ENCODE results near the gene RBPJ. TPM values are rescaled to one million over a fixed set of nuclear protein-coding genes. Genes with fewer than 3 reads are reported as not detected.

Gene RBPJ
- total RNA-seq, 4 donors from 2014 or later: 67.1 to 80.2 (median 76.5) TPM

GRCh38 chr4:26402458-26402857, 81.6 kb downstream of the RBPJ start:
- Histone ChIP-seq H3K27ac (no peak overlapping the region), H3K4me1 (peaks cover 0 to 2% (median 0%) of the 10 kb centered on the region in 4 donors), H3K36me3 (peaks cover 0 to 19% (median 2%) of the 10 kb centered on the region in 3 donors), H3K9me3 (peaks cover 0 to 11% (median 0%) of the 10 kb centered on the region in 4 donors), H3K4me3 (no peak overlapping the region), H3K27me3 (no peaks in the 10 kb centered on the region)
- TF ChIP-seq, protein P1, sequence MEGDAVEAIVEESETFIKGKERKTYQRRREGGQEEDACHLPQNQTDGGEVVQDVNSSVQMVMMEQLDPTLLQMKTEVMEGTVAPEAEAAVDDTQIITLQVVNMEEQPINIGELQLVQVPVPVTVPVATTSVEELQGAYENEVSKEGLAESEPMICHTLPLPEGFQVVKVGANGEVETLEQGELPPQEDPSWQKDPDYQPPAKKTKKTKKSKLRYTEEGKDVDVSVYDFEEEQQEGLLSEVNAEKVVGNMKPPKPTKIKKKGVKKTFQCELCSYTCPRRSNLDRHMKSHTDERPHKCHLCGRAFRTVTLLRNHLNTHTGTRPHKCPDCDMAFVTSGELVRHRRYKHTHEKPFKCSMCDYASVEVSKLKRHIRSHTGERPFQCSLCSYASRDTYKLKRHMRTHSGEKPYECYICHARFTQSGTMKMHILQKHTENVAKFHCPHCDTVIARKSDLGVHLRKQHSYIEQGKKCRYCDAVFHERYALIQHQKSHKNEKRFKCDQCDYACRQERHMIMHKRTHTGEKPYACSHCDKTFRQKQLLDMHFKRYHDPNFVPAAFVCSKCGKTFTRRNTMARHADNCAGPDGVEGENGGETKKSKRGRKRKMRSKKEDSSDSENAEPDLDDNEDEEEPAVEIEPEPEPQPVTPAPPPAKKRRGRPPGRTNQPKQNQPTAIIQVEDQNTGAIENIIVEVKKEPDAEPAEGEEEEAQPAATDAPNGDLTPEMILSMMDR (IDR thresholded peaks at IDR 0.05): no peak
- TF ChIP-seq EP300 (IDR thresholded peaks at IDR 0.05) (no peak), POLR2A (IDR thresholded peaks at IDR 0.05) (no peak)
- DNase-seq (ENCODE audit: low spot score in 2 of 2): no peak
- WGBS, 2 donors: 75 to 83% methylated on average over 3 of the region's 3 CpGs

GRCh38 chr4:26404743-26405206, 84.0 kb downstream of the RBPJ start:
- no peak for TF ChIP-seq POLR2A (IDR thresholded peaks at IDR 0.05)
- TF ChIP-seq, protein P1 (IDR thresholded peaks at IDR 0.05): no peak
- TF ChIP-seq EP300 (IDR thresholded peaks at IDR 0.05): no peak
- WGBS, 2 donors: 85 to 86% methylated on average over 3 of the region's 3 CpGs

DNA sequence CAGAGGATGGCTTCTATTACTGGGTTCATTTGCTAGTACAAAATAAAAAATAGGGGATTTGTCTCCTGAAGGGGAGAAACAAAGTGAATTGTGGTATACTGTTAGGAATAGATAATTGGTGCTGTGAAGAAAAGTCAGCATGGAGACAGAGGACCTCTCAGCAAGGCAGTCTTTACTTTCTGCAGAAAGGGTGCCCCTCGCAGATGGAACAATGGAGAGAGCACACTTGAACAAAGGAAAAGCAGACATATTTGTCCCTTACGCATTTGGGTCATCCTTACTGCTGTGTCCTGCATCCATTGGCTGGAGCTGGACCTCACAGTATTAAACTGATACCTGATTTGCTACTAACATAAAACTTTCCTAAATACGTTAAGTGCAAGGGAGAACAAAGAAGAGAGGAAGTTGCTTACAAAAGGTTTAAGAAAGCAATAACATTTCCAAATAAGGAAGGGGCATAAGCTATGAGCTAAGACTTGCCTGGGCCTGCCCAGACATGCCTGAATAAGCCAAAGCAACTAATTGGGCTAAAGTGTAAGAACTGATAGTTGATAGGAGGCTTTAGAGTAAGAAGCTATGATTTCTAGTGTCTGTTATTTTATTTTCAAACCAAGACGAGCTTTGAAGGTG, 85.6 kb downstream of the RBPJ start:
- H3K36me3 ChIP-seq: peaks cover 0 to 15% (median 2%) of the 10 kb centered on the region in 3 donors
- DNase-seq (ENCODE audit: low spot score in 2 of 2): no peak
- WGBS, 2 donors: 91 to 95% methylated on average over 4 of the region's 4 CpGs
- peaks cover 0 to 11% (median 0%) of the 10 kb centered on the region in 4 donors for H3K9me3 ChIP-seq
- no peak for TF ChIP-seq POLR2A (IDR thresholded peaks at IDR 0.05)
- TF ChIP-seq, protein P1 (IDR thresholded peaks at IDR 0.05): no peak
- TF ChIP-seq EP300 (IDR thresholded peaks at IDR 0.05): no peak
- no peak overlapping the region for H3K4me3 ChIP-seq
- peaks cover 0 to 9% (median 0%) of the 10 kb centered on the region in 4 donors for H3K4me1 ChIP-seq
- H3K27ac ChIP-seq: no peak overlapping the region
- no peaks in the 10 kb centered on the region for H3K27me3 ChIP-seq

More at GRCh38 chr4:26404743-26405206, 84.0 kb downstream of the RBPJ start:
- H3K27ac ChIP-seq: no peak overlapping the region
- no peaks in the 10 kb centered on the region for H3K4me1 ChIP-seq
- no peaks in the 10 kb centered on the region for H3K27me3 ChIP-seq
- H3K9me3 ChIP-seq: peaks cover 0 to 11% (median 0%) of the 10 kb centered on the region in 4 donors
- DNase-seq (ENCODE audit: low spot score in 2 of 2): no peak
- peaks cover 0 to 19% (median 2%) of the 10 kb centered on the region in 3 donors for H3K36me3 ChIP-seq
- H3K4me3 ChIP-seq: no peak overlapping the region

GRCh38 chr4:26407476-26407875, 86.7 kb downstream of the RBPJ start:
- no peak overlapping the region for H3K4me3 ChIP-seq
- H3K27me3 ChIP-seq: no peaks in the 10 kb centered on the region
- DNase-seq (ENCODE audit: low spot score in 2 of 2): no peak
- H3K36me3 ChIP-seq: peaks cover 0 to 15% (median 2%) of the 10 kb centered on the region in 3 donors
- H3K4me1 ChIP-seq: peaks cover 0 to 15% (median under 1%) of the 10 kb centered on the region in 4 donors
- TF ChIP-seq EP300 (IDR thresholded peaks at IDR 0.05): no peak
- no peak for TF ChIP-seq POLR2A (IDR thresholded peaks at IDR 0.05)
- TF ChIP-seq, protein P1 (IDR thresholded peaks at IDR 0.05): no peak
- no peak overlapping the region for H3K27ac ChIP-seq
- peaks cover 0 to 11% (median 0%) of the 10 kb centered on the region in 4 donors for H3K9me3 ChIP-seq
- 97 to 98% methylated on average over 1 of the region's 1 CpG for WGBS, 2 donors

Measured in tibial nerve (tissue), 4 donors.